Endothelial cell of umbilical vein (primary cell): ENCODE data around the gene ACOX1.

Experiments
- POLR2AphosphoS5 ChIP-seq: IDR thresholded peaks from 2 replicates; pipeline ENCODE4 v1.6.1; 2012; ENCODE audit warnings: low read depth, mild to moderate bottlenecking, control low read depth, low read length, moderate library complexity; ENCODE audit not compliant: insufficient read depth
- TF ChIP-seq, protein P1 (sequence below), 2 donors: IDR thresholded peaks; 1 replicate in 1 of 2; 2 replicates in 1 of 2; pipeline ENCODE4 v1.5.1; 2011; ENCODE audit warnings: low read length in 2 of 2, mild to moderate bottlenecking in 2 of 2, moderate library complexity in 2 of 2, control low read depth in 1 of 2, inconsistent platforms in 1 of 2, low read depth in 1 of 2; ENCODE audit not compliant: insufficient read depth in 1 of 2; ENCODE audit errors: extremely low read depth in 1 of 2

DNA sequence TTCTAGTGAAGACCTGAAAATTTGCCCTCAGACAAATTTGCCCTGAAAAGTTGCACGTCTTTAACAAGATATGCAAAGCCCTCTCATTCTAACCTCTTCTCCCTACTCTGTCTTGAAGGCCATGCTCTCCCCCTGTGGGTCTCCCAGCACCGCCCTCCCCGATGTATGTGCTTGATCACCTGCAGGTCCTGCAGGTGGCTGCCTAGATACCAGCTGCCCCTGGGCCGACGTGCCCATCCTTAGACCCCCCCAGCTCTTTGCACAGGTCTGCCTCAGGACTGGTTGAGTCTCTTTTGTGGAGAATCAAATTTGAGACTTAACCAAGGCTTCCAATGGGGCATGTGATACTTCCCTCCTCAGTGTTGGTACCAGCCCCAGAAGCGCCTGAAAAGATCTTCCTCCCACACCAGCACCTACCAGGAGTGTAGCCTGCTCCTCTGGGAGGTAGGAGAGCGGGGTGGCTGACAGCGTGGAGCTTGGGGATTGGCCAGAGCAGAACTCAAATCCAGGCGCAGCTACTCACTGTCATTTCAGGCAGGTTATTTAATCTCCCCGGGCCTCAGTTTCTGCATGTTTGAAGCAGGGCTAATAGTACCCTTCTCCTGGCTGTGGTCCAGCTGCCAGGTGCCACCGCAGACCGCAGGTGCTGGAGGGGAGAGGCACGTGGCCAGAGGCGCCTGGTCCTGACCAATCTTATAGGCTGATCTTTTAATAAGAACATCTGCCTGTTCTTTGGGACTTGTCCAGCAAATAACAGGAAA lies 69.7 kb downstream of the ACOX1 start:
- TF ChIP-seq, protein P1, sequence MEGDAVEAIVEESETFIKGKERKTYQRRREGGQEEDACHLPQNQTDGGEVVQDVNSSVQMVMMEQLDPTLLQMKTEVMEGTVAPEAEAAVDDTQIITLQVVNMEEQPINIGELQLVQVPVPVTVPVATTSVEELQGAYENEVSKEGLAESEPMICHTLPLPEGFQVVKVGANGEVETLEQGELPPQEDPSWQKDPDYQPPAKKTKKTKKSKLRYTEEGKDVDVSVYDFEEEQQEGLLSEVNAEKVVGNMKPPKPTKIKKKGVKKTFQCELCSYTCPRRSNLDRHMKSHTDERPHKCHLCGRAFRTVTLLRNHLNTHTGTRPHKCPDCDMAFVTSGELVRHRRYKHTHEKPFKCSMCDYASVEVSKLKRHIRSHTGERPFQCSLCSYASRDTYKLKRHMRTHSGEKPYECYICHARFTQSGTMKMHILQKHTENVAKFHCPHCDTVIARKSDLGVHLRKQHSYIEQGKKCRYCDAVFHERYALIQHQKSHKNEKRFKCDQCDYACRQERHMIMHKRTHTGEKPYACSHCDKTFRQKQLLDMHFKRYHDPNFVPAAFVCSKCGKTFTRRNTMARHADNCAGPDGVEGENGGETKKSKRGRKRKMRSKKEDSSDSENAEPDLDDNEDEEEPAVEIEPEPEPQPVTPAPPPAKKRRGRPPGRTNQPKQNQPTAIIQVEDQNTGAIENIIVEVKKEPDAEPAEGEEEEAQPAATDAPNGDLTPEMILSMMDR (IDR thresholded peaks at IDR 0.05; ENCODE audit: extremely low read depth in 1 of 2, insufficient read depth in 1 of 2, low read depth in 1 of 2, low read length in 2 of 2), result no peak
- TF ChIP-seq POLR2AphosphoS5, result no peak
